ENCODE results near the gene RFX2.

GRCh38 chr19:5977222-5977784 lies 133.0 kb downstream of the RFX2 start:
- no peak for TF ChIP-seq CTCF (IDR thresholded peaks at IDR 0.05 in 4 of 5, conservative IDR thresholded peaks at IDR 0.05 in 1 of 5)
- no peak for TF ChIP-seq POLR2A (IDR thresholded peaks at IDR 0.05)

Measured in gastrocnemius medialis (tissue), 4 donors.